HL-60 (cell line): Measurements from ENCODE around the gene ECSCR.

Source experiments
- GABPA ChIP-seq: IDR thresholded peaks from 2 replicates; pipeline ENCODE4 v1.6.1; 2012; ENCODE audit warnings: low read depth
- TF ChIP-seq, protein P1 (sequence below): IDR thresholded peaks from one replicate; pipeline ENCODE4 v1.5.1; 2011; ENCODE audit warnings: low read length, control low read depth, inconsistent platforms; ENCODE audit not compliant: insufficient read depth
- TF ChIP-seq, protein P2 (sequence below): IDR thresholded peaks from 2 replicates; pipeline ENCODE4 v1.6.1; 2012; ENCODE audit warnings: low read depth; ENCODE audit not compliant: insufficient replicate concordance

DNA sequence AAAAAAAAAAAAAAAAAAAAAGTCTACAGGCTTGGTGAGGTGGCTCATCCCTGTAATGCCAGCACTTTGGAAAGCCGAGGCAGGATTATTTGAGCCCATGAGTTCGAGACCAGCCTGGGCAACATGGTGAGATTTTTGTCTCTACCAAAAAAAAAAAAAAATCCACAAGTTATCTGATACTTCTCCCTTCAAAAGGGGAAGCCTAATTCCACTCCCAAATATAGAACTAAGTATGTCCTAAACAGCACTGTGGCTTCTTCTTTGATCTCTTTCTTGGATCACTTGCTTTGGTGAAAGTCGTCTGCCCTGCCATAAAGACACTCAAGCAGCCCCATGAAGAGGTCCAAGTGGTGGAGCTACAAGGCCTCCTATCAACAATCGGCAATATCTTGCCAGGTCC lies 38.8 kb upstream of the ECSCR start:
- TF ChIP-seq, protein P1, sequence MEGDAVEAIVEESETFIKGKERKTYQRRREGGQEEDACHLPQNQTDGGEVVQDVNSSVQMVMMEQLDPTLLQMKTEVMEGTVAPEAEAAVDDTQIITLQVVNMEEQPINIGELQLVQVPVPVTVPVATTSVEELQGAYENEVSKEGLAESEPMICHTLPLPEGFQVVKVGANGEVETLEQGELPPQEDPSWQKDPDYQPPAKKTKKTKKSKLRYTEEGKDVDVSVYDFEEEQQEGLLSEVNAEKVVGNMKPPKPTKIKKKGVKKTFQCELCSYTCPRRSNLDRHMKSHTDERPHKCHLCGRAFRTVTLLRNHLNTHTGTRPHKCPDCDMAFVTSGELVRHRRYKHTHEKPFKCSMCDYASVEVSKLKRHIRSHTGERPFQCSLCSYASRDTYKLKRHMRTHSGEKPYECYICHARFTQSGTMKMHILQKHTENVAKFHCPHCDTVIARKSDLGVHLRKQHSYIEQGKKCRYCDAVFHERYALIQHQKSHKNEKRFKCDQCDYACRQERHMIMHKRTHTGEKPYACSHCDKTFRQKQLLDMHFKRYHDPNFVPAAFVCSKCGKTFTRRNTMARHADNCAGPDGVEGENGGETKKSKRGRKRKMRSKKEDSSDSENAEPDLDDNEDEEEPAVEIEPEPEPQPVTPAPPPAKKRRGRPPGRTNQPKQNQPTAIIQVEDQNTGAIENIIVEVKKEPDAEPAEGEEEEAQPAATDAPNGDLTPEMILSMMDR, result no peak
- no peak for TF ChIP-seq GABPA
- TF ChIP-seq, protein P2, sequence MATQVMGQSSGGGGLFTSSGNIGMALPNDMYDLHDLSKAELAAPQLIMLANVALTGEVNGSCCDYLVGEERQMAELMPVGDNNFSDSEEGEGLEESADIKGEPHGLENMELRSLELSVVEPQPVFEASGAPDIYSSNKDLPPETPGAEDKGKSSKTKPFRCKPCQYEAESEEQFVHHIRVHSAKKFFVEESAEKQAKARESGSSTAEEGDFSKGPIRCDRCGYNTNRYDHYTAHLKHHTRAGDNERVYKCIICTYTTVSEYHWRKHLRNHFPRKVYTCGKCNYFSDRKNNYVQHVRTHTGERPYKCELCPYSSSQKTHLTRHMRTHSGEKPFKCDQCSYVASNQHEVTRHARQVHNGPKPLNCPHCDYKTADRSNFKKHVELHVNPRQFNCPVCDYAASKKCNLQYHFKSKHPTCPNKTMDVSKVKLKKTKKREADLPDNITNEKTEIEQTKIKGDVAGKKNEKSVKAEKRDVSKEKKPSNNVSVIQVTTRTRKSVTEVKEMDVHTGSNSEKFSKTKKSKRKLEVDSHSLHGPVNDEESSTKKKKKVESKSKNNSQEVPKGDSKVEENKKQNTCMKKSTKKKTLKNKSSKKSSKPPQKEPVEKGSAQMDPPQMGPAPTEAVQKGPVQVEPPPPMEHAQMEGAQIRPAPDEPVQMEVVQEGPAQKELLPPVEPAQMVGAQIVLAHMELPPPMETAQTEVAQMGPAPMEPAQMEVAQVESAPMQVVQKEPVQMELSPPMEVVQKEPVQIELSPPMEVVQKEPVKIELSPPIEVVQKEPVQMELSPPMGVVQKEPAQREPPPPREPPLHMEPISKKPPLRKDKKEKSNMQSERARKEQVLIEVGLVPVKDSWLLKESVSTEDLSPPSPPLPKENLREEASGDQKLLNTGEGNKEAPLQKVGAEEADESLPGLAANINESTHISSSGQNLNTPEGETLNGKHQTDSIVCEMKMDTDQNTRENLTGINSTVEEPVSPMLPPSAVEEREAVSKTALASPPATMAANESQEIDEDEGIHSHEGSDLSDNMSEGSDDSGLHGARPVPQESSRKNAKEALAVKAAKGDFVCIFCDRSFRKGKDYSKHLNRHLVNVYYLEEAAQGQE, result no peak
